Measurements from ENCODE around the gene SLAMF8.

SLAMF8 gene

GRCh38 chr1:159826441-159827101 is at the start of gene SLAMF8:
Gene SLAMF8 (plus strand): TSS chr1:159826873. CDS start chr1:159826899, 26 bp downstream.
- TF ChIP-seq CTCF (IDR thresholded peaks at IDR 0.05; ENCODE audit: insufficient read depth, low read depth, low read length, missing control alignments): no peak
- DNase-seq (ENCODE audit: low read depth): peak; percentile 72
- no peak within 1 kb of the TSS for H3K4me3 ChIP-seq (ENCODE audit: low read depth, low read length)

DNA sequence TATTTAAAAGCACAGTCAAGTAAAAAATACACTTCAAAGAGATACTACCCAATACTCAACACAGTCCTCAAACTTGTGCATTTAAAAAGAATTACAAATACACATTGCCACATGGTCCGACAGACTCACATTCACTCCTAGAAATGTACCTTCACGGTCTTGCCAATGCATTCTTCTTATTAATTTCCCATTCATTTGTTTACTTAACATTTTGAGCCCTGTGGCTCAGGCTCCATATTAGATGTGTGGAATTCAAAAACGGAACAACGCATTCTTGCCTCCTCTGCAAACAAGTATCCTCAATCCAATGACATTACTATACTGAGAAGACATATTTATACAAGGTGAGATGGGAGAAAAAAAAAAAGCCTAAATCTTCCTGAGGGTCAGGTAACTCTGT is 48.4 kb upstream of the SLAMF8 start:
- no peak for TF ChIP-seq CTCF (IDR thresholded peaks at IDR 0.05; ENCODE audit: insufficient read depth, low read depth, low read length, missing control alignments)
- no peak overlapping the region for H3K4me3 ChIP-seq (ENCODE audit: low read depth, low read length)
- no peak for DNase-seq (ENCODE audit: low read depth)

- no peak for TF ChIP-seq CTCF (IDR thresholded peaks at IDR 0.05; ENCODE audit: insufficient read depth, low read depth, low read length, missing control alignments)
- DNase-seq (ENCODE audit: low read depth): no peak
- H3K4me3 ChIP-seq (ENCODE audit: low read depth, low read length): no peak overlapping the region
Observed at GRCh38 chr1:159779403-159779851, 47.2 kb upstream of the SLAMF8 start.

GRCh38 chr1:159780583-159781582 is 45.8 kb upstream of the SLAMF8 start, which contains the start of gene DUSP23:
Gene DUSP23 (plus strand): TSS chr1:159780962. CDS start chr1:159781101, 139 bp downstream.
- peak; percentile 78 for TF ChIP-seq CTCF (IDR thresholded peaks at IDR 0.05; ENCODE audit: insufficient read depth, low read depth, low read length, missing control alignments)

DNA sequence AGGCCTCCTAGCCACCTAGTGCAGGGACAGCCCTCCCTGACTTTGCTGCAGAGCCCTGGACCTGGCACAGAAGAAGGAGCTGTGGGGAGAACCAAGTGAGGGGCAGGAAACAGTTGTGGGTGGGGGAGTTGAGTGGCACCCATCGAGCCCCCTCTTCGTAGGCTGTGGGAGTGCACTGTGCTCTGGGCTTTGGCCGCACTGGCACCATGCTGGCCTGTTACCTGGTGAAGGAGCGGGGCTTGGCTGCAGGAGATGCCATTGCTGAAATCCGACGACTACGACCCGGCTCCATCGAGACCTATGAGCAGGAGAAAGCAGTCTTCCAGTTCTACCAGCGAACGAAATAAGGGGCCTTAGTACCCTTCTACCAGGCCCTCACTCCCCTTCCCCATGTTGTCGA is 44.7 kb upstream of the SLAMF8 start:
- no peak for DNase-seq (ENCODE audit: low read depth)
- H3K4me3 ChIP-seq (ENCODE audit: low read depth, low read length): no peak overlapping the region
- no peak for TF ChIP-seq CTCF (IDR thresholded peaks at IDR 0.05; ENCODE audit: insufficient read depth, low read depth, low read length, missing control alignments)

More at GRCh38 chr1:159780583-159781582, 45.8 kb upstream of the SLAMF8 start, which contains the start of gene DUSP23:
- H3K4me3 ChIP-seq (ENCODE audit: low read depth, low read length): peak within 1 kb of the TSS; percentile 69
- DNase-seq (ENCODE audit: low read depth): peak; percentile 96

DNA sequence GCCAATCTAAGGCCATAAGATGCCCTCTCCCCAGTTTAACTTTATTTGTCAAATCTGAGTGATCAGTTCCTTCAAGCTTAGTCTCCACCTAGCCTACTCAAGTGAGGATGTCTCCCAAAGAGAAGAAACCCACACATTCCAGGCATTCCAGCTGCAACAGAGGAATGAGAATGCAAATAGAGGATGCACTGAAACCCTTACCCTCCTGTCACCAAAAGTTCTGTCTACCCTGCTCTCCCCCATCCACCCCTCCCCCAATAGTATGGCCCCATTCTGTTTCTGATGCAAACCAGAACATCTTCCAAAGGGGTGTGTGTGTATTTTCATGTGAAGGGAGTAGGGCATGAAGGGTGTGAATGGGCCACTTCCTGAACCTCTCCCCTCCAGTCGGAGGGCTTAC is 42.9 kb upstream of the SLAMF8 start:
- no peak for TF ChIP-seq CTCF (IDR thresholded peaks at IDR 0.05; ENCODE audit: insufficient read depth, low read depth, low read length, missing control alignments)
- H3K4me3 ChIP-seq (ENCODE audit: low read depth, low read length): no peak overlapping the region
- DNase-seq (ENCODE audit: low read depth): no peak
